ENCODE results near the gene DCHS1. TPM values are rescaled to one million over a fixed set of nuclear protein-coding genes. Genes with fewer than 3 reads are reported as not detected.

DCHS1 gene
- total and polyA plus RNA-seq, 2 of the 13 experiments (the other 11 are each of a cell fraction or from before 2014, with no cell fraction given): under 0.01 to 0.03 TPM

- TF ChIP-seq BATF2 (CRISPR knock-in tag; IDR thresholded peaks at IDR 0.05) (peak; percentile 81), ZNF841 (CRISPR knock-in tag; IDR thresholded peaks at IDR 0.05; ENCODE audit: borderline replicate concordance) (no peak), PATZ1 (CRISPR knock-in tag; IDR thresholded peaks at IDR 0.05) (peak; percentile 49; the same call in 1 of the 2 replicates), TSC22D2 (CRISPR knock-in tag; IDR thresholded peaks at IDR 0.05; ENCODE audit: borderline replicate concordance) (peak; percentile 95), ZNF550 (CRISPR knock-in tag; IDR thresholded peaks at IDR 0.05; ENCODE audit: borderline replicate concordance) (no peak), MATR3 (CRISPR knock-in tag; IDR thresholded peaks at IDR 0.05) (no peak), NFRKB (IDR thresholded peaks at IDR 0.05) (no peak), HOMEZ (CRISPR knock-in tag; IDR thresholded peaks at IDR 0.05; ENCODE audit: low read depth) (peak; percentile 75), ZNF83 (CRISPR knock-in tag; IDR thresholded peaks at IDR 0.05; ENCODE audit: borderline replicate concordance) (no peak), GTF3A (CRISPR knock-in tag; conservative IDR thresholded peaks at IDR 0.05) (peak; percentile 88; the same call in 1 of the 2 replicates), AGO2 (optimal IDR thresholded peaks at IDR 0.05; ENCODE audit: low read depth, low read length) (peak; percentile 88), JUN (CRISPR knock-in tag; IDR thresholded peaks at IDR 0.05) (0 out of 2 replicates have a peak, but pooled peaks have one; percentile 33), CREB1 (IDR thresholded peaks at IDR 0.05) (peak; percentile 32), CREB1 (CRISPR knock-in tag; IDR thresholded peaks at IDR 0.05) (peak; percentile 64; the same call in 1 of the 2 replicates), MAFG (CRISPR knock-in tag; IDR thresholded peaks at IDR 0.05) (no peak), JUNB (CRISPR knock-in tag; IDR thresholded peaks at IDR 0.05; ENCODE audit: borderline replicate concordance) (peak; percentile 42; the same call in 1 of the 2 replicates), NPAS2 (CRISPR knock-in tag; IDR thresholded peaks at IDR 0.05; ENCODE audit: borderline replicate concordance) (no peak; the same call in 1 of the 2 replicates), MEIS1 (CRISPR knock-in tag; IDR thresholded peaks at IDR 0.05; ENCODE audit: borderline replicate concordance) (no peak), ZSCAN5A (CRISPR knock-in tag; IDR thresholded peaks at IDR 0.05; ENCODE audit: borderline replicate concordance) (peak; percentile 87), SMAD1 (CRISPR knock-in tag; IDR thresholded peaks at IDR 0.05; ENCODE audit: borderline replicate concordance, low read depth) (no peak)
These were observed 27.6 kb upstream of the DCHS1 start, which contains the start of gene MRPL17 (continued) for GRCh38 chr11:6682936-6683861.
